Aorta (tissue), 5 donors: ENCODE data around the gene CADM3. TPM values are rescaled to one million over a fixed set of nuclear protein-coding genes. Genes with fewer than 3 reads are reported as not detected.

Source experiments
- ATAC-seq: fragments of 200-7000 bp; cut with Tn5 transposase; one replicate; pipeline ENCODE4 v1.9.1; 2022; ENCODE audit warnings: moderate library complexity; ENCODE audit not compliant: low FRiP score
- DNase-seq, 2 donors: peaks; one replicate each; pipeline ENCODE4 v3.0.0-alpha.2; 2020
- H3K27ac ChIP-seq, 2 donors: one replicate each; pipeline ENCODE4 v1.5.1; 2013; ENCODE audit warnings: low read length in 2 of 2, mild to moderate bottlenecking in 2 of 2, moderate library complexity in 2 of 2, control low read depth in 1 of 2, inconsistent platforms in 1 of 2, low read depth in 1 of 2
- H3K27me3 ChIP-seq, 2 donors: one replicate each; pipeline ENCODE4 v1.6.1; 2013; ENCODE audit warnings: control low read depth in 1 of 2, low read length in 1 of 2, mild to moderate bottlenecking in 1 of 2, moderate library complexity in 1 of 2; ENCODE audit not compliant: insufficient read depth in 2 of 2, control insufficient read depth in 1 of 2
- H3K36me3 ChIP-seq, 2 donors: one replicate each; pipeline ENCODE4 v1.6.1; 2013; ENCODE audit warnings: control low read depth in 1 of 2, low read length in 1 of 2, mild to moderate bottlenecking in 1 of 2; ENCODE audit not compliant: insufficient read depth in 2 of 2, control insufficient read depth in 1 of 2
- H3K4me1 ChIP-seq, 2 donors: one replicate each; pipeline ENCODE4 v1.6.1; 2013; ENCODE audit warnings: low read length in 2 of 2, control low read depth in 1 of 2, mild to moderate bottlenecking in 1 of 2, moderate library complexity in 1 of 2; ENCODE audit not compliant: insufficient read depth in 2 of 2, control insufficient read depth in 1 of 2
- H3K4me3 ChIP-seq, 2 donors: one replicate each; pipeline ENCODE4 v1.5.1; 2013; ENCODE audit warnings: low read length in 2 of 2, control low read depth in 1 of 2, mild to moderate bottlenecking in 1 of 2
- H3K9me3 ChIP-seq: one replicate; pipeline ENCODE4 v1.6.1; 2013; ENCODE audit warnings: mild to moderate bottlenecking, low read length; ENCODE audit not compliant: control insufficient read depth
- WGBS, 2 donors: extraction: QIAGEN DNeasy Blood & Tissue Kit; methylation state at CpG; one replicate each; pipeline ENCODE4 v1.1.7; 2013; 5-methylcytosine and 5-hydroxymethylcytosine counted together
- intact Hi-C, 2 donors: fragments of 100-400 bp; cut with DNase I; formaldehyde crosslinking; loops; one replicate each; pipeline versions ENCODE4 v1.14.2 to v1.15.0; 2022
- polyA plus RNA-seq, 2 donors: library from polyadenylated mRNA; stranded (reverse); fragments of 200-250 nt; gene quantifications; one replicate each; pipeline ENCODE4 v1.2.3, GENCODE V29; 2013
- total RNA-seq, 2 donors: library from RNA; stranded (reverse); fragmentation: NEBNext Ultra II Directional; extraction: Animal tissue kit (Norgen Biotek cat#: 25700); gene quantifications; one replicate each; pipeline ENCODE4 v1.2.1, GENCODE V29; 2021
- donor health status: healthy with polysubstance abuse.
- donor health status: Bipolar disorder and iron deficiency.
- donor health status: DM: no; HTN: no; CAD: no.
- donor health status: DM: no; HTN: no; CAD: no.
- donor health status: DM: yes; HTN: yes; CAD: no.

Gene CADM3
- total and polyA plus RNA-seq, 4 donors, result 0.75 to 41.2 (median 10.9) TPM; not detected in 1

DNA sequence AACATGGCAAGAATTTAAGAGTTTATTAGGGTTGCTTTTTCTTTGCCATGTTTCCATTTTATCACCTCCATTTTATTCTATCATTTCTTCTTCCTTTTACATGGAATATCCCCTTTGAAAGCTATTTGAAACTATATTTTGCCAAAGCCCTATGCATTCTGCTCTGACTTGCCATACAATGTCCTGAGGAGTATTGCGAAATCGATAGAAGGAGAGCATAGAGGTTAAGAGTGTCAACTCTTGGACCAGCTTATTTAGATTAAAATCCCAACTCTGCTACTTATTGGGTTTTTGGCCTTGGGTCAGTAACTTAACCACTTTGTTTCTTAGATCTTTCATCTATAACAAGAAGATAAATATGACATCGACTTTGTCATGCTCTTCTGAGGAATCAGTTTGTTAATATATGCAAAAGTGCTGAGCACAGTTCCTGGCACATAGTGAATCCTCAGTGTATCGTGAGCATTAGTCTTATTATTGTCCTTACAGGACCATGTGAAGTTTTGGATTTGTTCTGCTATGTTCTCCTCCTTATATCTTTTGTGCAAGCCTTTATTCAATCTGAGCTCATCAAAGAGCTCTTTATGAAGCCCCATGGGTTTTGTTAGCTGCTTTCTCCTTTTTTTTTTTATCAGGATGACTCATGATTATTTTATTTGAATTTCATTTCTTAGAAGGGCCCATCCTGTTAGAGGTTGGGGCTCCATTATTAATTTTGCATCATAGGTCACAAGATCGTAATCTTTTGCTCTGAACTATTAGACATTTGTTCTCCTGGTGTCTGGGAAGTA, 50.9 kb downstream of the CADM3 start:
- Histone ChIP-seq H3K4me3 (no peak overlapping the region), H3K9me3 (peaks cover 1% of the 10 kb centered on the region), H3K27ac (no peak overlapping the region), H3K27me3 (no peaks in the 10 kb centered on the region), H3K36me3 (no peaks in the 10 kb centered on the region), H3K4me1 (no peaks in the 10 kb centered on the region)
- no peak for ATAC-seq
- no peak for DNase-seq
- WGBS, 2 donors, result 84 to 90% methylated on average over 5 of the region's 5 CpGs
- intact Hi-C loops, result no loop called here

DNA sequence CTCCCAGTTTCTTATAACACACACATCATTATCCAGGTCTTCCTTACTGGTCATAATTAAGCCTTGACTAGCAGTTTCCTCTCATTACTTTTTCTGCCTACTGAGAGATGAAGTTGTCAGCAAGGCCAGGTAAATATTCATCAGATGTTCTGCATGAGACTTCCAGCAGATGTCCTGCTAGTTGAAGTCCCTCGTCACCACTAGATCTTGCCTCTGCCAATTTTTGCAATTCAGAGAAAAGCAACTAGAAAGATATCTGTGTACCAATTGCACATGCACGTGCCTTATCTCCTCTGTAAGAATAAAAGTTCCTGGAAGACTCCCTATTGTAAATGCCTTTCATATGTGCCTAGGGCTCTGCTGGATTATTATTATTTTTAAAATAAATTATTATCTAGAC, 51.6 kb downstream of the CADM3 start:
- H3K27me3 ChIP-seq, result no peaks in the 10 kb centered on the region
- intact Hi-C loops, result no loop called here
- no peaks in the 10 kb centered on the region for H3K4me1 ChIP-seq
- ATAC-seq (no peak), DNase-seq (no peak)
- no peaks in the 10 kb centered on the region for H3K36me3 ChIP-seq
- no peak overlapping the region for H3K4me3 ChIP-seq
- H3K9me3 ChIP-seq, result peaks cover 1% of the 10 kb centered on the region
- no peak overlapping the region for H3K27ac ChIP-seq
- 50% methylated on average over 2 of the region's 2 CpGs for WGBS, 2 donors

DNA sequence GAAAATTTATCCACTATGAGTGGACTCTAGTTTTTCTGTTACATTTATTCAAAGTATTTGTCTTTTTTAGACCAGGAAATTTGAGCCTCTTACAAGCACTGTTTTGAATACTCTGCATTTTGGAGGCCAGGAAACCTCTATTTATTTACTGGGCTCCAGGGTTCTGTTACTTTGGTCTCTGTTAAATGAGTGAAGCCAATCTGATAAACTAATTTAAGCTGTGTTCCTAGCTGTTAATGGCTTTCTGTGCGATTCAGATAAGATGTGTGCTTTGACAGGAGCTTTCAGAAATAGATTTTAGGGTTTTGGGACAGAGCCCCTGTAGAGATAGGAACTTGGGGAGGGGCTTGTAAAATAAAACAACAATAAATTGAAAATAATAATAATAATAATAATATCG, 57.1 kb downstream of the CADM3 start:
- WGBS, 2 donors, result 64 to 65% methylated on average over 2 of the region's 2 CpGs
- H3K36me3 ChIP-seq, result no peaks in the 10 kb centered on the region
- ATAC-seq (no peak), DNase-seq (no peak)
- H3K4me1 ChIP-seq, result no peaks in the 10 kb centered on the region
- intact Hi-C loops, result no loop called here
- H3K27me3 ChIP-seq, result no peaks in the 10 kb centered on the region
- no peak overlapping the region for H3K27ac ChIP-seq
- no peak overlapping the region for H3K4me3 ChIP-seq
- peaks cover 1% of the 10 kb centered on the region for H3K9me3 ChIP-seq

DNA sequence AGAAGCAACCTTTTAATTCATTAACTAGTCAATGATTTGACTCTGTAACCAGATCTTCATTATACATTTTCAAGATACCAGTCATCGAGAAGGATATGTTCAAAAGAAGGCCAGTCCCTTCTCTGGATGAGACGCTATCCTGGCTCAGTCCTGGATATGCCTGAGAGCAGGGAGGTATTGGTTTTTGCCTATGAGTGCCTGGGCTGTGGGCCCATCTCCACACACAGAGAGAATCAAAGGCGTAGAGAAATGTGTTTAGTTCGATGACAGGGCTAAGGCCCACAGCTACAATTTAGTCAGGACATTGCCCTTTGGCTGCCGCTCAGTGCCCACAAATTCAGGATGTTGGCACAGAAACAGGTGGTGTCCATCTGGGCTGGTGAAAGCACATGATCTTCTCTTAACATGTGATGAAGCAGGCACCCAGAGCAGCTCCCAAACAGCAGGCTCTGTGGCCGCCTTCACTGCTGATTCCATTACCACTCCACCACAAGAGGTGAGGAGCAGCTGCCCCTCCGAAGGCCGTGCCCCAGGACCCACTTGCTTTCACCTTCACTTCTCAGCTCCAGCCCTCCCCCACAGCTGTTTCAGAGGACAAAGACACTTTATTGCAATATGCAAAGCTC, 58.0 kb downstream of the CADM3 start:
- DNase-seq, result no peak
- no peak overlapping the region for H3K27ac ChIP-seq
- H3K36me3 ChIP-seq, result no peaks in the 10 kb centered on the region
- intact Hi-C loops, result no loop called here
- H3K4me3 ChIP-seq, result no peak overlapping the region
- H3K9me3 ChIP-seq, result peaks cover 1% of the 10 kb centered on the region
- H3K27me3 ChIP-seq, result no peaks in the 10 kb centered on the region
- 74% methylated on average over 8 of the region's 8 CpGs for WGBS, 2 donors
- ATAC-seq, result no peak
- H3K4me1 ChIP-seq, result no peaks in the 10 kb centered on the region

DNA sequence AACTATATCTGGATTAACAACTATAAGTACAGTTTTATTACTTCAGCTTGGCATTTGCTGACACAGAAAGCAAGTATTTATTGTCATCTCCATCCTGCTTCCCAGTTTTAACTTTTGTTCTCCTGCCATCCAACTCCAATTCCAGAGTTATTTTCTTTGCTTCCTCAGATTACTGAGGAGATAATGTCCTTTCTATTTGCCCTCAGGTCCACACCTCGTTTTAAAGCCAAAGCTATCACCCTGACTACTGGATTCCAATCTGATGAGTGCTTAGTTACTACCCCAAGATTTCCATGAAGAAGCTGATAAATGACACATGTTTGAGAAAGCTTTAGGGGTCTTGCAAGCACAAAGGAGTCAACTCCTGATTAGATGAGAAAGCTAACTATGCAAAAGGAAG, 58.5 kb downstream of the CADM3 start:
- H3K4me3 ChIP-seq, result no peak overlapping the region
- ATAC-seq (no peak), DNase-seq (no peak)
- no peaks in the 10 kb centered on the region for H3K9me3 ChIP-seq
- intact Hi-C loops, result no loop called here
- H3K36me3 ChIP-seq, result no peaks in the 10 kb centered on the region
- H3K27ac ChIP-seq, result no peak overlapping the region
- no peaks in the 10 kb centered on the region for H3K27me3 ChIP-seq
- 12 to 20% methylated on average over 1 of the region's 1 CpG for WGBS, 2 donors
- H3K4me1 ChIP-seq, result no peaks in the 10 kb centered on the region

DNA sequence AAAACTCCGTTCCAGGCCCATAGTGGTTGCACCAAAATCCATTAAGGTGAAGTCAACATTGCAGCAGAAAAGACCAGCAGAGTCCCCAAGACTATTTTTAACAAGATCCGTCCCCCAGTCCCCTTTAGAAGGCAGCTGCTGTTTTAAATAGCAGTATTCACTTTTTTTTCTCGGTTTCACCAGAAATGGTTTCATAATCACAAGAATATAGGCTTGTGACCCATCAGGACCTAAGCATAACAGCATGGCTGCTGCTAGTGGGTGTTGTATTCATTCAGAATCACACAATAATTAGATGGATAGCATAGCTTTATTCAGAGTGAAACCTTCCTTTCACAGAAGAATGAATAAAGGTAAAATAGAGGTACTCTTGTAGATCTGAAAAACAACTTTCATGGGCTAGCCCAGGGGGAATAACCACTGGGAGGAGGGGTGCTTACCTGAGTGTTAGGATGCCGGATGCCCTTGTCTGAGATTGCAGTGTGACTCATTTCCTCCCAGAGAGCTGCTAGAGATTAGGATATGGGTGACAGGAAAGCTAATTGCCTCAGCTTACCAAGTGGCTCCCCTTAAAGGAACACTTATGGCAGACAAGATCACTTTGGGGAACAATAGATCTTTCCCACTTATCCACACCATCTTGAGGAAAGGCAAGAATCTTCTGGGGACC, 68.3 kb downstream of the CADM3 start:
- intact Hi-C loops, result no loop called here
- DNase-seq, result no peak
- Histone ChIP-seq H3K4me1 (no peaks in the 10 kb centered on the region), H3K27me3 (peaks cover 0 to 2% of the 10 kb centered on the region in 2 donors), H3K27ac (no peak overlapping the region), H3K9me3 (no peaks in the 10 kb centered on the region), H3K4me3 (no peak overlapping the region), H3K36me3 (no peaks in the 10 kb centered on the region)
- WGBS, 2 donors, result 48 to 59% methylated on average over 4 of the region's 4 CpGs
- ATAC-seq, result no peak

DNA sequence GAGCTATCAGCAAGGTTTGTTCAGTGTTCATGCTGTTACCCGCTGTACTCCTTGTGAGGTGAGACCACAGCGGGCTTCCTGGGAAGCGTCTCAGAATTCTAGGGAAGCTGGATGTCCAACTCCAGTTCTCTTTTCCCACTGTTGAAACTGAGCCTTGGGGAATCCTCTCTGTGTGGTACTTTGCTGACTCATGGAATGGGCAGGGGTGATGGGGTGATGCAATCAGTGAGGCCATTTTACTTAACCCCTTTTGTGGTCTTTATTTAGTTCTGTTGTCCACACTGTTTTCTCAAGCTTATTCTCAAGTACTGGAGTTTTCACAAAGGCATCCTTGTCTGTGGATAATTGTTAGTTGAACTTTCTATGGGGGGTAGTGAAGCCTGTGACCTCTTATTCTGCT, 75.9 kb downstream of the CADM3 start:
- no peak for ATAC-seq
- no peak for DNase-seq
- Histone ChIP-seq H3K36me3 (no peaks in the 10 kb centered on the region), H3K9me3 (peaks cover 7% of the 10 kb centered on the region), H3K4me3 (no peak overlapping the region), H3K27ac (no peak overlapping the region), H3K4me1 (no peaks in the 10 kb centered on the region), H3K27me3 (no peaks in the 10 kb centered on the region)
- intact Hi-C loops, result no loop called here
- 93 to 96% methylated on average over 3 of the region's 3 CpGs for WGBS, 2 donors

DNA sequence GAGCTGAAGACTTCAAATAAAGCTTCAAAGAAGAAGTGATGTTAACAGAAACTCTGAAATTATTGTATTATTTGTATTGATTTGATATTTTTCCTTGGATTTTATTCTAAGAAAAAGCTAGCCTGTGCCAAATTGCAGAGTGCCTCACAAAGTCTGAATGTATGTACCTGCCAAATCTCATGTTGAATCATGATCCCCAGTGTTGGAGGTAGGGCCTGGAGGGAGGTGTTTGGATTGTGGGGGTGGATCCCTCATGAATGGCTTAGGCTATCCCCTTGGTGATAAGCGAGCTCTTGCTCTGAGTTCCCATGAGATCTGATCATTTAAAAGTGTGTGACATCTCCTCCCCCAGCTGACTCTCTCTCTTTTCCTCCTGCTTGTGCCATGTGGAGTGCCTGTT, 76.9 kb downstream of the CADM3 start:
- Histone ChIP-seq H3K4me3 (no peak overlapping the region), H3K27ac (no peak overlapping the region), H3K9me3 (peaks cover 7% of the 10 kb centered on the region), H3K27me3 (no peaks in the 10 kb centered on the region), H3K36me3 (no peaks in the 10 kb centered on the region), H3K4me1 (no peaks in the 10 kb centered on the region)
- no peak for ATAC-seq
- DNase-seq, result no peak
- WGBS, 2 donors, result 55 to 68% methylated on average over 1 of the region's 1 CpG
- intact Hi-C loops, result no loop called here
